Astrocyte of the cerebellum (primary cell): ENCODE results near the gene TMED9.

Source experiments
- DNase-seq: peaks from one replicate; pipeline ENCODE4 v3.0.0-alpha.2; 2011; ENCODE audit warnings: low read depth
- H3K4me3 ChIP-seq: 2 replicates; pipeline ENCODE4 v1.5.1; 2011; ENCODE audit warnings: mild to moderate bottlenecking, low read depth, low read length, moderate library complexity
- CTCF ChIP-seq: IDR thresholded peaks from 2 replicates; pipeline ENCODE4 v1.5.1; 2012; ENCODE audit warnings: low read length, low read depth, moderate library complexity, mild to moderate bottlenecking; ENCODE audit errors: missing control alignments
- in situ Hi-C: cut with HindIII; loops from 2 replicates; pipeline ENCODE4 v1.10.0; 2017; ENCODE audit warnings: low sequenced_read_pairs

Gene TMED9

GRCh38 chr5:177576169-177576568 lies 15.8 kb upstream of the TMED9 start:
- in situ Hi-C loops: no loop called here
- no peak for TF ChIP-seq CTCF
- DNase-seq: no peak
- H3K4me3 ChIP-seq: no peak overlapping the region

- DNase-seq: no peak
- in situ Hi-C loops: no loop called here
- H3K4me3 ChIP-seq: no peak overlapping the region
- no peak for TF ChIP-seq CTCF
Measured at GRCh38 chr5:177578316-177578715, 13.7 kb upstream of the TMED9 start.

- H3K4me3 ChIP-seq: no peak overlapping the region
- no peak for TF ChIP-seq CTCF
- in situ Hi-C loops: no loop called here
- no peak for DNase-seq
Measured at GRCh38 chr5:177588413-177588909, 3.5 kb upstream of the TMED9 start.

- TF ChIP-seq CTCF: no peak
- in situ Hi-C loops: no loop called here
Measured at GRCh38 chr5:177590406-177590805, 1.6 kb upstream of the TMED9 start.

GRCh38 chr5:177591690-177592009 lies 353 bp upstream of the TMED9 start:
- no peak for DNase-seq
- in situ Hi-C loops: no loop called here
- peak overlapping the region; percentile 94 for H3K4me3 ChIP-seq
- no peak for TF ChIP-seq CTCF

More at GRCh38 chr5:177590406-177590805, 1.6 kb upstream of the TMED9 start:
- H3K4me3 ChIP-seq: no peak overlapping the region
- no peak for DNase-seq

- peak overlapping the region; percentile 94 for H3K4me3 ChIP-seq
- in situ Hi-C loops: no loop called here
- no peak for TF ChIP-seq CTCF
- DNase-seq: no peak
Measured at GRCh38 chr5:177592905-177593304, 902 bp downstream of the TMED9 start.

GRCh38 chr5:177593511-177593910 lies 1.5 kb downstream of the TMED9 start:
- TF ChIP-seq CTCF: no peak
- peak overlapping the region; percentile 94 for H3K4me3 ChIP-seq
- in situ Hi-C loops: no loop called here
- DNase-seq: no peak
